Liver (tissue), 9 donors: ENCODE measurements around the gene NOC2L. TPM values are rescaled to one million over a fixed set of nuclear protein-coding genes. Genes with fewer than 3 reads are reported as not detected.

ENCODE experiments used
- DNase-seq: peaks from one replicate; pipeline ENCODE4 v3.0.0-alpha.2; 2017; ENCODE audit warnings: low spot score
- H3K27ac ChIP-seq, 2 donors: one replicate each; pipeline ENCODE4 v1.7.0; 2013; ENCODE audit warnings: inconsistent platforms in 2 of 2, low read length in 2 of 2, control low read depth in 1 of 2, low read depth in 1 of 2, mild to moderate bottlenecking in 1 of 2
- H3K27me3 ChIP-seq, 4 donors: one replicate each; pipeline versions ENCODE4 v1.6.1 to v1.7.0; 2013; ENCODE audit warnings: low read length in 3 of 4, inconsistent platforms in 1 of 4, mild to moderate bottlenecking in 1 of 4, moderate library complexity in 1 of 4; ENCODE audit not compliant: control insufficient read depth in 4 of 4, insufficient read depth in 4 of 4
- H3K36me3 ChIP-seq, 4 donors: one replicate each; pipeline versions ENCODE4 v1.6.1 to v1.7.0; 2013; ENCODE audit warnings: low read length in 3 of 4, mild to moderate bottlenecking in 3 of 4, low read depth in 1 of 4, moderate library complexity in 1 of 4; ENCODE audit not compliant: control insufficient read depth in 4 of 4, insufficient read depth in 3 of 4
- H3K4me1 ChIP-seq, 4 donors: one replicate each; pipeline versions ENCODE4 v1.6.1 to v1.7.0; 2013; ENCODE audit warnings: low read length in 3 of 4, mild to moderate bottlenecking in 3 of 4, moderate library complexity in 1 of 4; ENCODE audit not compliant: control insufficient read depth in 4 of 4, insufficient read depth in 4 of 4
- H3K4me3 ChIP-seq, 3 donors: one replicate each; pipeline versions ENCODE4 v1.6.1 to v1.7.0; 2013; ENCODE audit warnings: low read length in 3 of 3, control low read depth in 1 of 3, low read depth in 1 of 3, mild to moderate bottlenecking in 1 of 3
- H3K9ac ChIP-seq, 2 donors: one replicate each; pipeline ENCODE4 v1.7.0; 2013; ENCODE audit warnings: low read length in 2 of 2, mild to moderate bottlenecking in 2 of 2, moderate library complexity in 2 of 2, control low read depth in 1 of 2, low read depth in 1 of 2
- H3K9me3 ChIP-seq, 4 donors: one replicate each; pipeline versions ENCODE4 v1.6.1 to v1.7.0; 2013; ENCODE audit warnings: low read length in 3 of 4; ENCODE audit not compliant: control insufficient read depth in 4 of 4
- EGR1 ChIP-seq, 2 donors: IDR thresholded peaks; 2 replicates each; pipeline ENCODE4 v1.6.1; 2016 to 2018; ENCODE audit warnings: antibody characterized with exemption in 2 of 2, low read depth in 2 of 2
- HNF4A ChIP-seq, 2 donors: conservative IDR thresholded peaks; 2 replicates each; pipeline ENCODE4 v1.6.1; 2016; ENCODE audit warnings: antibody characterized with exemption in 2 of 2, mild to moderate bottlenecking in 2 of 2
- HNF4G ChIP-seq: IDR thresholded peaks from 2 replicates; pipeline ENCODE4 v1.6.1; 2016; ENCODE audit warnings: antibody characterized with exemption
- JUND ChIP-seq, 2 donors: IDR thresholded peaks; 2 replicates each; pipeline ENCODE4 v1.6.1; 2016; ENCODE audit warnings: antibody characterized with exemption in 2 of 2
- NR2F2 ChIP-seq: IDR thresholded peaks from 2 replicates; pipeline ENCODE4 v1.6.1; 2016; ENCODE audit warnings: antibody characterized with exemption
- RAD21 ChIP-seq, 2 donors: IDR thresholded peaks; 2 replicates each; pipeline ENCODE4 v1.6.1; 2016; ENCODE audit warnings: antibody characterized with exemption in 2 of 2, mild to moderate bottlenecking in 2 of 2
- RXRA ChIP-seq, 2 donors: IDR thresholded peaks; 2 replicates each; pipeline ENCODE4 v1.6.1; 2017 to 2018; ENCODE audit warnings: antibody characterized with exemption in 2 of 2, mild to moderate bottlenecking in 1 of 2
- SP1 ChIP-seq: IDR thresholded peaks from 2 replicates; pipeline ENCODE4 v1.6.1; 2018; ENCODE audit warnings: antibody characterized with exemption, mild to moderate bottlenecking
- TAF1 ChIP-seq: conservative IDR thresholded peaks from 2 replicates; pipeline ENCODE4 v1.6.1; 2016; ENCODE audit warnings: antibody characterized with exemption, mild to moderate bottlenecking
- WGBS: extraction: QIAGEN DNeasy Blood & Tissue Kit; methylation state at CpG from one replicate; pipeline ENCODE4 v1.1.7; 2013; 5-methylcytosine and 5-hydroxymethylcytosine counted together
- polyA plus RNA-seq, 2 donors: library from polyadenylated mRNA; stranded (reverse) in 1 of 2; unstranded in 1 of 2; fragments of 200-250 nt in 1 of 2; fragments of >200 nt in 1 of 2; fragmentation: Nextera tagmentation in 1 of 2; extraction: Ambion mirVana in 1 of 2; gene quantifications; one replicate each; pipeline versions ENCODE4 v1.2.1 to v1.2.3, GENCODE V29; 2013 to 2015
- total RNA-seq, 2 donors: library from RNA; depleted of rRNA; stranded (reverse); fragments of >200 nt; gene quantifications; one replicate each; pipeline ENCODE4 v1.2.3, GENCODE V29; 2014
- TF ChIP-seq, protein P1 (sequence below): IDR thresholded peaks from 2 replicates; pipeline ENCODE4 v1.6.1; 2016; ENCODE audit warnings: antibody characterized with exemption
- TF ChIP-seq, protein P2 (sequence below): fragments of 150-350 bp; IDR thresholded peaks from 2 replicates; pipeline ENCODE4 v1.5.1; 2017; ENCODE audit warnings: improper control_type of control experiment, low read depth, low read length; ENCODE audit not compliant: missing input control
- TF ChIP-seq, protein P3 (sequence below): IDR thresholded peaks from 2 replicates; pipeline ENCODE4 v1.6.1; 2016; ENCODE audit warnings: antibody characterized with exemption, mild to moderate bottlenecking
- donor health status: healthy.
- donor health status: healthy.
- donor health status: healthy.
- donor health status: healthy.
- donor health status: healthy.

The NOC2L gene
- total and polyA plus RNA-seq, 4 donors: 17.1 to 34.5 (median 30.0) TPM

DNA sequence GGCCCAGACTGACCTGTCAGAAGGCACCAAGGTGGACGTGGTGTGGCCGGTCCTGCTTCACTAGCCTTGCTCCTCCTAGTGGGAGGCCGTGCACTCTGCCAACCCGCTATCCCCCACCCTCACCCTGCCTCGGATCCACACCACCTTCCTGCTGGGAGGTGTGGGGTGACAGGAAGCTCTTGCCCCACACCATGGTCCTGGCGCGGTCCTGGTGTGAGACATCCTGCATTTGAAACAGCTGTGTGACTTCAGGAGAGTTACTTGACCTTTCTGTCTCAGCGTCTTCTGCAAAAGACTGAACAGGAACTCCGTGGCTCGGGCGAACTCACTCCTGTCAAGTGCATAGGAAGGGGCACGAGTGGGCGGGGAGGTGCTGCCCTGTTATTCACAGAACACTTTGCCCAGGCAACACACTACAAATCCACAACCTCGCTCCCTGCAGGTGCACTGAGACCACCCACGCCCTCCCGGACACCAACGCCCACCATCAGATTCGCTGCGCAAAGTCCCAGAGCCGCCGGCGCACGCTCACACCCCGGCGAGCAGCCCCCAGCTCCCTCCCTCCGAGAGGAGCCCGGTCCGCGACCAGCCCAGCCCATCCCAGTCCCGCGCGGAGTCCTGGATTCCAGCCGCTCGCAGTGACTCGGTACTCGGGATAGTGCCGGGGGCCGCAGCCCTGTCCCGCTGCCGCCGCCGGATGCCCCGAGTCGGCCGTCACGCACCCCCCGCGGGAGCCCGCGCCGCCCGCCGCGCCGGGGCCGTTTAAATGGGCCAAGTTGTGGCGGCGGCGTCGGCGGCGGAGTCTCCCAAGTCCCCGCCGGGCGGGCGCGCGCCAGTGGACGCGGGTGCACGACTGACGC lies 35.7 kb downstream of the NOC2L start, which contains the start of gene SAMD11:
Gene SAMD11, plus strand, starts transcription at position 793 of the 860 bp plus-strand sequence. CDS start 509 bp downstream, outside the sequence.
- DNase-seq: peak; percentile 78
- H3K27ac ChIP-seq: no peak within 1 kb of the TSS
- H3K4me3 ChIP-seq: peak within 1 kb of the TSS in 2 of 3 donors; percentile 31 to 61
- no peak within 1 kb of the TSS for H3K9ac ChIP-seq
- H3K27me3 ChIP-seq: peaks cover 0 to 3% (median 3%) of the 10 kb centered on the region in 4 donors
- H3K4me1 ChIP-seq: peaks cover 6 to 39% (median 26%) of the 10 kb centered on the region in 4 donors
- no peaks in the 10 kb centered on the region for H3K9me3 ChIP-seq
- no peaks in the 10 kb centered on the region for H3K36me3 ChIP-seq
- 10% methylated on average over 72 of the region's 72 CpGs for WGBS
- TF ChIP-seq NR2F2 (no peak), RXRA (IDR thresholded peaks at IDR 0.05) (no peak), HNF4G (no peak), RAD21 (IDR thresholded peaks at IDR 0.05) (no peak), TAF1 (no peak)
- TF ChIP-seq, protein P1, sequence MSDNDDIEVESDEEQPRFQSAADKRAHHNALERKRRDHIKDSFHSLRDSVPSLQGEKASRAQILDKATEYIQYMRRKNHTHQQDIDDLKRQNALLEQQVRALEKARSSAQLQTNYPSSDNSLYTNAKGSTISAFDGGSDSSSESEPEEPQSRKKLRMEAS: no peak

DNA sequence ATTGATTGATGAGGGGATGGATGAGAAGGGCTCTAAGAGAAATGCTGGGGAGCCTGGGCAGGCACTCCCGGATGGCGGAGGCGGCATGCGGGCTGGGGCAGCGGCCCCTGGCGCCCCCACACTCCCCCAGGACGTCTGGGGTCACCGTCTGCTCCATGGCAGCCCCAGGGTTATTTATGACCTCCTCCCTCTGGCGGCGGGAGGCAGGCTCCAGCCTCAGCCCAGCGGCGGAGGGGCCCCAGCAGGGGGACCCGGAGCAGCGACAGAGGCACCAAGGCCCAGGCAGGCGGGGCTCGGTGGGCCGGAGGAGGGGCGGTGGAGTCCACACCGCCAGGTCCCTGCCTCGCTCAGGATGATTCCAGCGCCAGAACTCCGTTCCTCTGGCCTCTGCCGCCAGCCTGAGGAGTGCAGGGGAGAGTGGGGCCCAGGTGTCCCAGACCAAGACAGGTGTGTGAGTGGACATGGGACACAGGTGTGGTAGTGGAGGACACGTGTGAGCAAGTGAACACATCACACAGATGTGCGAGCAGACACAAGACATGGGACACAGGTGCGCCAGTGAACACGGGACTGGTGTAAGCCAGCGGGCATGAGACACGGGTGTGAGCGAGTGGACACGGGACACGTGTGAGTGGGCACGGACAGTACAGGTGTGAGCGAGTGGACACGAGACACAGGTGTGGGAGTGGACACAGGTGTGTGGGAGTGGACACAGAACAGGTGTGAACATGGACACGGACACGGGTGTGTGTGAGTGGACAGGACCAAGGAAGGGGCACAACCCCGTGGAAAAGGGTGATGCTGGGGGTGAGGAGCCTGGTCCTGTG lies 37.8 kb downstream of the NOC2L start:
- Histone ChIP-seq H3K9ac (no peak overlapping the region), H3K4me3 (no peak overlapping the region), H3K4me1 (peaks cover 16 to 49% (median 37%) of the 10 kb centered on the region in 4 donors), H3K27me3 (peaks cover 0 to 3% (median 2%) of the 10 kb centered on the region in 4 donors), H3K36me3 (no peaks in the 10 kb centered on the region), H3K27ac (no peak overlapping the region), H3K9me3 (no peaks in the 10 kb centered on the region)
- 33% methylated on average over 38 of the region's 38 CpGs for WGBS
- TF ChIP-seq, protein P2, sequence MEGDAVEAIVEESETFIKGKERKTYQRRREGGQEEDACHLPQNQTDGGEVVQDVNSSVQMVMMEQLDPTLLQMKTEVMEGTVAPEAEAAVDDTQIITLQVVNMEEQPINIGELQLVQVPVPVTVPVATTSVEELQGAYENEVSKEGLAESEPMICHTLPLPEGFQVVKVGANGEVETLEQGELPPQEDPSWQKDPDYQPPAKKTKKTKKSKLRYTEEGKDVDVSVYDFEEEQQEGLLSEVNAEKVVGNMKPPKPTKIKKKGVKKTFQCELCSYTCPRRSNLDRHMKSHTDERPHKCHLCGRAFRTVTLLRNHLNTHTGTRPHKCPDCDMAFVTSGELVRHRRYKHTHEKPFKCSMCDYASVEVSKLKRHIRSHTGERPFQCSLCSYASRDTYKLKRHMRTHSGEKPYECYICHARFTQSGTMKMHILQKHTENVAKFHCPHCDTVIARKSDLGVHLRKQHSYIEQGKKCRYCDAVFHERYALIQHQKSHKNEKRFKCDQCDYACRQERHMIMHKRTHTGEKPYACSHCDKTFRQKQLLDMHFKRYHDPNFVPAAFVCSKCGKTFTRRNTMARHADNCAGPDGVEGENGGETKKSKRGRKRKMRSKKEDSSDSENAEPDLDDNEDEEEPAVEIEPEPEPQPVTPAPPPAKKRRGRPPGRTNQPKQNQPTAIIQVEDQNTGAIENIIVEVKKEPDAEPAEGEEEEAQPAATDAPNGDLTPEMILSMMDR: peak; percentile 47
- no peak for TF ChIP-seq JUND (IDR thresholded peaks at IDR 0.05)
- peak in 1 of 2 donors; percentile 40 for TF ChIP-seq RAD21 (IDR thresholded peaks at IDR 0.05)
- no peak for TF ChIP-seq SP1
- TF ChIP-seq, protein P3, sequence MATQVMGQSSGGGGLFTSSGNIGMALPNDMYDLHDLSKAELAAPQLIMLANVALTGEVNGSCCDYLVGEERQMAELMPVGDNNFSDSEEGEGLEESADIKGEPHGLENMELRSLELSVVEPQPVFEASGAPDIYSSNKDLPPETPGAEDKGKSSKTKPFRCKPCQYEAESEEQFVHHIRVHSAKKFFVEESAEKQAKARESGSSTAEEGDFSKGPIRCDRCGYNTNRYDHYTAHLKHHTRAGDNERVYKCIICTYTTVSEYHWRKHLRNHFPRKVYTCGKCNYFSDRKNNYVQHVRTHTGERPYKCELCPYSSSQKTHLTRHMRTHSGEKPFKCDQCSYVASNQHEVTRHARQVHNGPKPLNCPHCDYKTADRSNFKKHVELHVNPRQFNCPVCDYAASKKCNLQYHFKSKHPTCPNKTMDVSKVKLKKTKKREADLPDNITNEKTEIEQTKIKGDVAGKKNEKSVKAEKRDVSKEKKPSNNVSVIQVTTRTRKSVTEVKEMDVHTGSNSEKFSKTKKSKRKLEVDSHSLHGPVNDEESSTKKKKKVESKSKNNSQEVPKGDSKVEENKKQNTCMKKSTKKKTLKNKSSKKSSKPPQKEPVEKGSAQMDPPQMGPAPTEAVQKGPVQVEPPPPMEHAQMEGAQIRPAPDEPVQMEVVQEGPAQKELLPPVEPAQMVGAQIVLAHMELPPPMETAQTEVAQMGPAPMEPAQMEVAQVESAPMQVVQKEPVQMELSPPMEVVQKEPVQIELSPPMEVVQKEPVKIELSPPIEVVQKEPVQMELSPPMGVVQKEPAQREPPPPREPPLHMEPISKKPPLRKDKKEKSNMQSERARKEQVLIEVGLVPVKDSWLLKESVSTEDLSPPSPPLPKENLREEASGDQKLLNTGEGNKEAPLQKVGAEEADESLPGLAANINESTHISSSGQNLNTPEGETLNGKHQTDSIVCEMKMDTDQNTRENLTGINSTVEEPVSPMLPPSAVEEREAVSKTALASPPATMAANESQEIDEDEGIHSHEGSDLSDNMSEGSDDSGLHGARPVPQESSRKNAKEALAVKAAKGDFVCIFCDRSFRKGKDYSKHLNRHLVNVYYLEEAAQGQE: no peak
- no peak for TF ChIP-seq HNF4A (conservative IDR thresholded peaks at IDR 0.05)
- no peak for TF ChIP-seq EGR1 (IDR thresholded peaks at IDR 0.05; ENCODE audit: low read depth in 2 of 2)
- DNase-seq: peak; percentile 58
